GM12891 (cell line): Measurements from ENCODE around the gene ENKD1.

Source experiments
- DNase-seq: peaks from one replicate; pipeline ENCODE4 v3.0.0; 2011; ENCODE audit warnings: low spot score; ENCODE audit not compliant: insufficient read length
- FAIRE-seq: peaks from 2 replicates; lab custom pipeline; 2011; peaks lifted over from hg19 to GRCh38; lab: Jason Lieb, UNC
- PAX5 ChIP-seq: IDR thresholded peaks from 2 replicates; pipeline ENCODE4 v1.6.1; 2011; ENCODE audit warnings: low read length, moderate library complexity, mild to moderate bottlenecking; ENCODE audit not compliant: insufficient read depth, severe bottlenecking
- POLR2A ChIP-seq: IDR thresholded peaks from 2 replicates; pipeline ENCODE4 v1.6.1; 2011; ENCODE audit warnings: low read depth, low read length, control low read depth
- POLR2AphosphoS5 ChIP-seq: IDR thresholded peaks from 2 replicates; pipeline ENCODE4 v1.6.1; 2011; ENCODE audit warnings: low read depth, low read length, control low read depth
- POU2F2 ChIP-seq: IDR thresholded peaks from 2 replicates; pipeline ENCODE4 v1.6.1; 2011; ENCODE audit warnings: low read depth, mild to moderate bottlenecking, control low read depth, low read length, moderate library complexity
- SPI1 ChIP-seq: IDR thresholded peaks from 2 replicates; pipeline ENCODE4 v1.6.1; 2011; ENCODE audit warnings: low read depth, low read length, control low read depth
- TAF1 ChIP-seq: IDR thresholded peaks from 2 replicates; pipeline ENCODE4 v1.6.1; 2011; ENCODE audit warnings: low read depth, low read length, control low read depth

The ENKD1 gene

GRCh38 chr16:67651039-67651438, 15.5 kb downstream of the ENKD1 start:
- TF ChIP-seq SPI1 (no peak), POLR2AphosphoS5 (no peak), PAX5 (no peak), POLR2A (no peak), POU2F2 (no peak), TAF1 (no peak)
- DNase-seq (no peak), FAIRE-seq (no peak)

DNA sequence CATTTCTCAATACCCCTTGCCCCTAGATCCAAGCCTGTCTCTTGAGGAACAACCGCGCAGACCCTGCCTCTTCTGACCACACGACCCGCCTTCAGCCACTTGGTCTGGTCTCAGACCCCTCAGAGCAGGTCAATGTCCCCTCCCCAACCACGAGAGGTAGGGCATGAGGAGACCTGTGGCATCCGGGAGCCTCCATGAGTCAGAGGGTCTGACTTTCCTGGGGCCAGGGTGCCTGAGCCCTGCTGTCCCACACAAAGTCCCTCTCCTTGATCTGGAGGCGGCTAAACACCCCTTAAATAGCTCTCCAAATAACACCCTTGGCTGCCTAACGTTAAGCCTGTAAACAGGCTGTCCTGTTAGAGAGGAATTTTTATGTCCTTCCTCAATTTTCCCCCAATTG, 16.5 kb downstream of the ENKD1 start:
- DNase-seq (no peak), FAIRE-seq (no peak)
- TF ChIP-seq TAF1 (no peak), PAX5 (no peak), SPI1 (no peak), POLR2AphosphoS5 (no peak), POU2F2 (no peak), POLR2A (no peak)

GRCh38 chr16:67649494-67649931, 17.0 kb downstream of the ENKD1 start:
- no peak for TF ChIP-seq POLR2A
- no peak for TF ChIP-seq SPI1
- TF ChIP-seq TAF1, result no peak
- TF ChIP-seq PAX5, result no peak
- no peak for TF ChIP-seq POLR2AphosphoS5
- no peak for TF ChIP-seq POU2F2
- no peak for DNase-seq
- no peak for FAIRE-seq

- FAIRE-seq (no peak), DNase-seq (no peak)
- TF ChIP-seq POLR2AphosphoS5, result no peak
- TF ChIP-seq POLR2A, result no peak
- no peak for TF ChIP-seq TAF1
- TF ChIP-seq SPI1, result no peak
- TF ChIP-seq PAX5, result no peak
- TF ChIP-seq POU2F2, result no peak
These were observed 17.7 kb downstream of the ENKD1 start for GRCh38 chr16:67648764-67649407.

GRCh38 chr16:67648088-67648763, 18.3 kb downstream of the ENKD1 start:
- no peak for FAIRE-seq
- DNase-seq, result no peak
- TF ChIP-seq POLR2AphosphoS5 (no peak), TAF1 (no peak), POLR2A (no peak), SPI1 (no peak), PAX5 (no peak), POU2F2 (no peak)

- TF ChIP-seq POLR2AphosphoS5, result no peak
- no peak for TF ChIP-seq SPI1
- TF ChIP-seq POU2F2, result no peak
- TF ChIP-seq PAX5, result no peak
- TF ChIP-seq TAF1, result no peak
- TF ChIP-seq POLR2A, result no peak
- FAIRE-seq, result no peak
- DNase-seq, result no peak
These were observed 18.9 kb downstream of the ENKD1 start for GRCh38 chr16:67647681-67648080.

DNA sequence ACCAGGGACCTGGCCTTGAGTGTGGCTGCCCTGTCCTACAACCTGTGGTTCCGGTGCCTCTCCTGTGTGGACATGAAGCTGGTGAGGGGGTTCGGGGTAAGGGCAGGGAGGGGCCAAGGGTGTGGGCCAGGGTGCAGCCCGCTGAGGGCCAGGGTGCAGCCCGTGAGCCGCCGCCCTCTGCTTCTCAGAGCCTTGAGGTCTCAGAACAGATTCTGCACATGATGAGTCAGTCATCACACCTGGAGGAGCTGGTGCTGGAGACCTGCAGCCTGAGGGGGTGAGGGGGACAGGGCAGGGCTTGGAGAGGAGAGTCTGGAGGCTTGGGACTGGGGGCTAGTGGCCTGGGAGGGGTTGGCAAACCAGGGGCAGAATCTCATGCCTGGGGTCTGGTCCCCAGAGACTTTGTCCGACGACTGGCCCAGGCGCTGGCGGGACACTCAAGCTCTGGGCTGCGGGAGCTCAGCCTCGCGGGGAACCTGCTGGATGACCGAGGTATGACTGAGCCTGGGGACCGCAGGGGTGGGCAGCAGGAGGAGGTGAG, 19.4 kb downstream of the ENKD1 start:
- no peak for DNase-seq
- FAIRE-seq, result no peak
- TF ChIP-seq PAX5 (no peak), POLR2A (no peak), POLR2AphosphoS5 (no peak), SPI1 (no peak), TAF1 (no peak), POU2F2 (no peak)

DNA sequence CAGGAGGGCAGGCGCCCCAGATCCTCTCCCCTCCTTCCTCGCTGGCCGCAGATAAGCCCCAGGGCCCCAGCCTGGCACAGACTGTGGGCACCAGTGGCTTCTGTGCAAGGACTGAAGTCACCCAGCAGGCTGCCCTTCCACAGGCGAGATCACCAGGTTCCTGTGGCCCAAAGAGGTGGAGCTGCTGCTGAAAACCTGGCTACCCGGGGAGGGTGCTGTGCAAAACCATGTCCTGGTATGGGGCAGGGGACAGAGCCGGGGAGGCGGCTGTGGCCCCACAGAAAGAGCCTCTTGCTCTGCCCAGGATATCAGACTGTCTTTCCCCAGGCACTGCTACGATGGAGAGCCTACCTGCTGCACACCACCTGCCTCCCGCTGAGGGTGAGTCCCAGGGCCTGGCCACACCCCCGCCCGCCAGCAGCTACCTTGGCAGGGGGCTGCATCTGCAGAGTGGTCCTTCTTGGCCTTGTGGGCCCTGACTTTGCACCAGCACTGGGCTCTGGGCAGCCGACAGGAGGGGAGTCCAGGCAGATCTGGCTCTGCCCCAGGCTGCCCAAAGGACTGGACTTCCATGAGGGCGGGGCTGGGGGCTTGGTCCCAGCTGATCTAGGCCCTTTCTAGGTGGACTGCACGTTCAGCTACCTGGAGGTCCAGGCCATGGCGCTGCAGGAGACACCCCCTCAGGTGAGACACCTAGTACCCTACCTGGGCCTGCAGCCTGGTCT, 21.0 kb downstream of the ENKD1 start:
- no peak for TF ChIP-seq POLR2AphosphoS5
- no peak for TF ChIP-seq TAF1
- no peak for TF ChIP-seq SPI1
- no peak for DNase-seq
- FAIRE-seq, result no peak

- TF ChIP-seq POLR2A, result no peak
- TF ChIP-seq POLR2AphosphoS5, result no peak
- TF ChIP-seq PAX5, result no peak
- no peak for TF ChIP-seq POU2F2
- no peak for TF ChIP-seq TAF1
- TF ChIP-seq SPI1, result no peak
- FAIRE-seq (no peak), DNase-seq (no peak)
These were observed 22.5 kb downstream of the ENKD1 start for GRCh38 chr16:67644038-67644437.
